ENCODE data around the gene MAP3K2.

Gene MAP3K2

DNA sequence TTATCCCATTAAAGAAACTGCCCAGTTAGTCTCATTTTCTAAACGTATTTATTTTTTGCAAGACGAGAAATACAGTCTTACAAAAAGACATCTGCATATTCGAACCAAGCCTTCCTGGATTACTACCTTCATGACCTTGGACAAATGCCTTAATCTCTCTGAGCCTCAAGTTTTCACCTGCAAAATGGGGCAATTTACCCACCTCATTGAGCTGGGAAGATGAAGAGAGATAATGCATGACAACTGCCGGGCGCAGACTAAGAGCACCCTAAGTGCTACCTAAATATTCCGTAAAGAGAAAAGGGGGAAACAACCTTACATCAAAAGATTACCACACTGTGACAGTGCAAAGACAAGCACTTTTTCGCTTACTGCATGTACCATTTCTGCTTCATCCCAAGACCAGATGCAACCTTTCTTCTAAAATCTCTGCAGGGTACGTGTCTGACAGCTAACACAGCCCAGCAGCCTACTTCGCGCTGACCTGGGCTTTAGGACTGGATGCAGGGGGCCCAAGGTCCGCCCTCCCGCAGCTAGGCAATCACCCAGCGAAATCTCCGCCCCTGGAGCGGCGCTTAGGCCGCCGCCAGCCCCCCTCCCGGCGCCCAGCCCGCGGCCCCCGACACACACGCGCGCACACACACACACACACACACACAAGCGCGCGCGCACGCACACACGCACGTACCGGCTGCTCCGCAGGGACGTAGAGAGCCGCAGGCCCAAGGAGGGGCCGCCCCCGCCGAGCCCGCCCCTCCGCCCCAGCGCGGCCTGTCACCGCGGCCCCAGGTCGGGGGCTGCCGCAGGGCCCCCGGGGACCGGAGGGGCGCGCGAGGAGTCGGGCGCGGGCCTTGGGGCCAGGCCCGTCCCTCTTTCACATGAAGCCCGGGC lies 766 bp downstream of the MAP3K2 start:
- DNase-seq (ENCODE audit: low read depth in 2 of 3, low spot score in 2 of 3) = peak; percentile 50 to 63 (median 53)

DNA sequence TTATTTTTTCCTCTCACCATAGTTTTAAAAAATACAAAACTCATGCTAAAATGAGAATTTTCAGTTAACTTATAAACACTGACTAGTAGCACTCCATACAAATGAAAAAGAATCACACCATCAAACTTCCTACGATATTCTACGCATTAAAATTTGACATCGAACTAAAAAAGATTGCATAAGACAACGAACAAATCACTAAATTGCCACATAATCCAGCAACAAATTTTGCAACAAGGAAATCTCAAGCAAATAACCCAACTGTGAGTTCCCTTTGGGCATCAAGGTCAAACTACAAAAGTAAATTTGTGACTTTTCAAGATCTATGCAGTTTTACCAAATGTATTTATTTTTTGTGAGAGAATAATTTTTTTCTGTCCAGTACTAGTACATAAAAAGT lies 1.5 kb downstream of the MAP3K2 start:
- DNase-seq (ENCODE audit: low read depth in 2 of 3, low spot score in 2 of 3) = no peak

DNA sequence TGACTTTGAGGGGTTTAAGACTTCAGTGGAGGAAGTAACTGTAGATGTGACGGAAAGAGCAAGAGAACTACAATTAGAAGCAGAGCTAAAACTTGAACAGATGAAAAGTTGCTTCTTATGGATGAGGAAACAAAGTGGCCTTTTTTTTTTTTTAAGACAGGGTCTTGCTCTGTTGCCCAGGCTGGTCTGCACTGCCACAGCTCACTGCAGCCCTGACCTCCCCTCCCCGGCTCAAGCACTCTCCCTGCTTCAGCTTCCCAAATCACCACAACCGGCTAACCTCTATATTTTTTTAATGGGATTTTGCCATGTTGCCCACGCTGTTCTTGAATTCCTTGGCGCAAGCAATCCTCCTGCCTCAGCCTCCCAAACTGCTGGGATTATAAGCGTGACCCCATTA lies 3.2 kb downstream of the MAP3K2 start:
- no peak for DNase-seq (ENCODE audit: low read depth in 2 of 3, low spot score in 2 of 3)

DNA sequence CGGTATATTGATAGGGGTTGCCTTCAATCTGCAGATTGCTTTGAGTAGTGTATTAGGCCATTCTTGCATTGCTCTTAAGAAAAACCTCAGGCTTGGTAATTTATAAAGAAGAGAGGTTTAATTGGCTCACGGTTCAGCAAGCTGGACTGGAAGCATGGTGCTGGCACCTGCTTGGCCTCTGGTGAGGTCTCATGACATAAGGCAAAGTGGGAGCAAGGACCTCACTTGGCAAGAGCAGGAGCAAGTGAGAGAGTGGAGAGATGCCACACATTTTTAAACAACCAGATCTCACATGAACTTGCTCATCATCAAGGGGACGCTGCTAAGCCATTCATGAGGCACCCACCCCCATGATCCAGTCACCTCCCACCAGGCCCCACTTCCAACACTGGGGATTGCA lies 4.9 kb downstream of the MAP3K2 start:
- DNase-seq (ENCODE audit: low read depth in 2 of 3, low spot score in 2 of 3) = no peak

DNA sequence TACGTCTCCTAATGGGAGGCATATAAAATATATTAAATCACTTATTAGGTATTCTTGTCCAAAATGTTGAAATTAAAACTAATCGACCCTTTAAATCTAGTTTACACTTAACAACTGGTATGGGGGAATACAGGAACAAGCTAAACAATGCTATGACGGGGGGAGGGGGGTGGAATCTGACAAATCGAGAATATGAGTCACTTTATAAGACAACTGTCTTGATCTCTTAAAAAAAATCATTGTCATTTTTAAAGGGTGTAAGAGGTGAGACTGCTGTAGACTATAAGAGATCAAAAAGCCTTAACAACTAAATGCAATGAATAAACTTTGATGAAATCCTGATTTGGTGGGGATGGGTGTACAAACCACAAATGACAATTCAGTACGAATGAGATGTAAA lies 6.0 kb downstream of the MAP3K2 start:
- DNase-seq (ENCODE audit: low read depth in 2 of 3, low spot score in 2 of 3) = no peak

DNA sequence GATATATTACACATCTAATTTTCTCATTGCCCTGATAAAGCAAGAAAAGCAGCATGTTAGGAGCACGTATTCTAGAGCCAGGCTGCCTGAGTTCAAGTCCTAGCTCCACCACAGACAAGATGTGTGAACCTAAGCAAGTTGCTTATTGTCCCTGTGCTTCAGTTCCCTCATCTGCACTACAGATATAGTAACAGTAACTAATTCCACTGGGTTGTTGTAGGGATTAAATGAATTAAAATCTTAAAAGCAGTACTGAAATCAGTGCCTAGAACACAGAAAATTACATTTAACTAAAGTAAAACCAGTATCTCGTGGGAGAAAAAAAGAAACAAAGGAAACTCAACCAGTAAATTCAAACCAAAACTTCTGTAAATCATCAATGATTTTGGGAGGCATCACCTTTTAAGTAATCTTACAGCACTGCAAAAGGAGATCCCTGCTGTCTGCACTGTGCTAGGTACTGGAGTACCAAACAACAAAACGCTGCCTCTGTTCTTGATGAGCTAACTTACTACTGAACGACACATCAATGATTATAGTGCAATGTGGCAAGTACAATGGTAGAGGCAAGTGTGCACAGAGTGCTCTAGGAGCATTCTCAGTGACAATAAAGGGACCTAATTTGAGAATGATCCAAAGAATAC lies 7.9 kb downstream of the MAP3K2 start:
- DNase-seq (ENCODE audit: low read depth in 2 of 3, low spot score in 2 of 3) = no peak

DNA sequence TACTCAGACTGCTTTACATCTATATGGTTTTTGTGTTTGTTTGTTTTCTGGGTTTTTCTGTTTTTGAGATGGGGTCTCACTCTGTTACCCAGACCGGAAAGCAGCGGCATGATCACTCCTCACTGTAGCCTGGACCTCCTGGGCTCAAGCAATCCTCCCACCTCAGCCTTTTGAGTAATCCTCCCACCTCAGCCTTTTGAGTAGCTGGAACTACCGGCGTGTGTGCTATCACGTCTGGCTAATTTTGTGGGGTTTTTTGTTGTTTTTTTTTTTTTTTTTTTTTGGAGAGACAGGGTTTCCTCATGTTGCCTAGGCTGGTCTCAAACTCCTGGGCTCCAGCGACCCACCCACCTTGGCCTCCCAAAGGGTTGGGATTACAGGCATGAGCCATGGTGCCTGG lies 9.1 kb downstream of the MAP3K2 start:
- no peak for DNase-seq (ENCODE audit: low read depth in 2 of 3, low spot score in 2 of 3)

DNA sequence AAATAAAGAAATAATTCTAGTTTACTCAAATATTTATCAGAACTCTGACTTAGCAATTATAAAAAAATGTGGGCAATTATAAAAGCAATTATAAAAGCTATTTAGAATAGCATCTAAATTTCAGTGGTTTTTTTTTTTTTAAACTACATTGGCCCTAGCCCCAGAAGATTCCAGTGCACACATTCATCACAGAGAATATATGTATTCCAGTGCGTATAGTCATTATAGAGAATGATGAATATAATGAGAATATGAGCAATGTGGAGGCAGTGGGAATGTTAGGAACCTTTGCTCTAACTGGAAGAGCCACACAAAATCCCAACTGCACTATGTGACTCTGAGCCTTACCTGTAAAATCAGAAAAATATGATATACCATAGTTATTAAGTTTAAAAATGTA lies 10.5 kb downstream of the MAP3K2 start:
- no peak for DNase-seq (ENCODE audit: low read depth in 2 of 3, low spot score in 2 of 3)

DNA sequence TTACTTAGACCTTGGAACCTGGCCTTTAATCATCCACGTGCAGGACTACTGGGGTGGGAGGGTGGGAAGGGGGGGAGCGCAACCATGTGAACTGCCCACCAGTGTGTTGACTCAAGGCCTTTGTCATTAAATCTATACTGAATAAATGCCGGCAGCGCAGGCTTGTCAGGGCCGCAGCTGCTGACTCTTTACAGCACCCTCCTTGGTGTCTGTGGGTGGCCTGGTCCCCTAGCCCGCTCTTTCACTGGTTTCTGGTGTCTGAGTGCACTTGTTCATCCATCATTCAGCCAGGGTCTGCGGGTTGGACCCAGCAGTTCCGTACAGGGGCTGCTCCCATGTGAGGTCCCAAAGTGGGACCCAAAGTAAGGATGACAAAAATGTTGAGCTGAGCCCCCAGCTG lies 11.5 kb downstream of the MAP3K2 start:
- no peak for DNase-seq (ENCODE audit: low read depth in 2 of 3, low spot score in 2 of 3)

DNA sequence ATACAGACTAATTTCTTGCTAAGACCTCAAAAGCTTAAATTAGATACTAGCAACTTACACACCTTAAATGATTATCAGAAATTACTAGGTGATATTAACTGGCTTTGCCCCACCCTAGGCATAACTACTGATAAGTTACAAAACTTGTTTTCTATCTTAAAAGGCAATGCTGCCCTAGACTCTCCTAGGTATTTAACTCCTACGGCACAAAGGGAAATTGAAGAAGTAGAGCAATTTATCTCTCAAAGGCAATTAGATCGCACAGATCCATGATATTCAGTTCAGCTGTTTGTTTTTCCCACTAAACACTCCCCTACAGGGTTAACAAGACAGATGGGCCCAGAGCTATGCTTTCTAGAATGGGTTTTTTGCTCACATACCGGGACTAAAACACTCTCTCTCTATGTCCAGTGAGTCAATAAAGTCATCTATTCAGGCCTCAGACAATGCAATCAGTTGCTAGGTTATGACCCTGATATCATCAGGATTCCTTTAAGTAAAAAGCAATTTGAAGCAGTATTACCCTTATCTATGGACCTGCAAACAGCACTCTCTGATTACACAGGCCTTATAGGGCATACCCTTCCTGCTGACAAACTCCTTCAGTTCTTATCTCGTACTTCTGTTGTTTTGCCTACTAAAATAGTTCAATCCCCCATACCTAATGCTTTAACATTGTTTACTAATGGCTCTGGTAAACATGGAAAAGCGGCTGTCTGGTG lies 14.3 kb downstream of the MAP3K2 start:
- DNase-seq (ENCODE audit: low read depth in 2 of 3, low spot score in 2 of 3) = no peak

DNA sequence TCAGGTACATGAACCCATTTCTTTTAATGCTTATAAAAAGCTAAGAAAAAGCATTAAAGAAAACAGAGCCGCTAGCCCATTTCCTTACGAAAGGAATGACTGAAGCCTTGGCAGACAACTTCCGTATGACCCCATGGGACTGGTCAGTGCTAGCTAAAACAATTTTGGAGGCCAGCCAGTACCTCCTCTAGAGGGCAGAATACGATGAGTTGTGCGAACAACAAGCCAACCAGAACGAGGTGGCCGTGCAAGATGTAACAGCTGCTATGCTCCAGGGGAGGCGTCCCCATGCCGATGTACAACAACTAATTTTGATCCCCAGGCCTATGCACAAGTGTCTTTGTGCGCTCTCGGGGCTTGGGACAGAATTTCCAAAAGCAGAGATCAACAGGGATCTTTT lies 16.7 kb downstream of the MAP3K2 start:
- DNase-seq (ENCODE audit: low read depth in 2 of 3, low spot score in 2 of 3) = no peak

DNA sequence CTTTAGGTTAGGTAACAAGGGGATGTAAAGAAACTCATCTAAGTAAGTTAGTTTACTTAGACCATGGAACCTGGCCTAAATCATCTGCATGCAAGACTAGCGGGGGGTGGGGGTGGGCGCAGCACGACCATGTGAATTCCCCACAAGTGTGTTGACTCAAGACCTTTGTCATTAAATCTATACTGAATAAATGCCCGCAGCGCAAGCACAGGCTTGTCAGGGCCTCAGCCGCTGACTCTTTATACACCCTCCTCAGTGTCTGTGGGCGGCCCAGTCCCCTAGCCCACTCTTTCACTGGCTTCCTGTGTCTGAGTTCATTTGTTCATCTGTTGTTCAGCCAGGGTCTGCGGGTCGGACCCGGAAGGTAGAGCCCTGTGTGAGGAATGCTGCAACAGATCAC lies 17.8 kb downstream of the MAP3K2 start:
- no peak for DNase-seq (ENCODE audit: low read depth in 2 of 3, low spot score in 2 of 3)

DNA sequence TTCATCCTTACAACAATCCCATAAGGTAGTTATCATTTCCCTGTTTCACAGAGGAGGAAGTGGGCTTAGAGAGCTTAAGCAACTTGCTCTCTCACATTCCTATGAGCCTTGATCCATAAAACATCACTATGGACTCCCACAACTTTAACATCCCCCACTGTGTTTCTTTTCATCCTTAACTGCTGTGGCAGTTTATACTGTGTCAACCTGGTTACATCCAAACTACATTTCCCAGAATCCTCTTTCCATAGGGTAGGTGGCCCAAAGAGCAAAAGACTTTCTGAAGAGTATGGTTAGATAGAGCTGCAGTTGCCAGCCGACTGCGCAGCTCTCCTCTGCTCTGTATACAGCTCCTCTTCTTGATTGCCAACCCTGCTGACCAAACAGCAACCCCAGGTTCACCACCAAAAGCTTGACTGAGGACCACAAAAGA lies 22.5 kb downstream of the MAP3K2 start:
- DNase-seq (ENCODE audit: low read depth in 2 of 3, low spot score in 2 of 3) = no peak

DNA sequence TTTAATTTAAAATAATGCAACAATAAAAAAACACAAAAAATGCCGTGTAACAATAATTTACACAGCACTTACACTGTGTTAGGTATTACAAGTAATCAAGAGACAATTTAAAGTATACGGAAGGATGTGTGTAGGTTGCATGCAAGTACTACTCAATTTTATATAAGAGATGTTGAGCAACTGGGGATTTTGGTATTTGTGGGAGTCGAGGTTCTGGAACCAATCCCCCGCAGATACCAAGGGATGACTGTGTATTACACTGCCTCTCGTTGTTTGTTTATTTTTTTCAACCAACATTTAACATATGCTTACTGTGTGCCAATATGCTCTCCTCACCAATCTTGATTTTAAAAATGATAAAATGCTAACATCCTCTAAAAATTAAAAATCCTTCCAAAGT lies 24.8 kb downstream of the MAP3K2 start:
- no peak for DNase-seq (ENCODE audit: low read depth in 2 of 3, low spot score in 2 of 3)

DNA sequence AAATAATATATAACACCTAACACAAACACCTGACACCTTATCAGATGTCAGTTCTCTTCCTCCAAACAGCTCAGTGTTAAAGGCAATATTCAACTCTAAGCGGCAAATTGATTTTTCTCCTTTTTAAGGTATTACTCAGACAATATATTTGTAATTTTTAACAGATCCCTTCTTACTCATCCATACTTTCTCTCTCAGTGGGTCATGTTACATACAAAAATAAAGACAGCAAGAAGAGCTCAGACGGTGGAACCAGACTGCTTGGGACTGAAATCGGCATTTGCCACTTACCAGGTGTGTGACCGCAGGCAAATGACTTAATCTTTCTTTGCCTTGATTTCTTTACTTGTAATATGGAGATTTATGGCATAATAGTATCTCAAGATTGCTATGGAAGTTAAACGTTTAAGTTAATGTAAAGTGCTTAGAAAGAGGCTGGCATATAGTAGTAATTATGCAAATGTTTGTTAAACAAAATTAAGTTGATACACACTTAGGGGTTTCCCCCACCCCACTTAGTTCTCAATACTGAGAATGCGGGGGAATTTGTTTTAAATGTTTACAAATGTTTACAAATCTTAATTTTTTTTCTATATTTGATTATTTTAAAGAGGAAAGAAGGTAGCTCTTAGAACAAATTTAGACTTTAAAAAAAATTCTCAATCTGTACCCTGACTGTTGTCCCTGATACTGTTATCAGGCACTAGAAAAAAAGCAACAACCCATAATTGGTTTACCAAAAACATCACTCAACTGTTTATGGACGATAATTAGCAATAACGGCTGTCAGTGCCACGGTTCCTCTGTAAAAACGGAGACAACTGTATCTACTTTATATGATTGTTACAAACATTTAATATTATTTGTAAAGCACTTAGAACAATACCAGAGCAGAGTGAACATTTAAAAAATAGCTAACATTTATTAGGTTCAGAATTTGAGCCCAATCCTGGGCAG lies 25.6 kb downstream of the MAP3K2 start:
- DNase-seq (ENCODE audit: low read depth in 2 of 3, low spot score in 2 of 3) = no peak

DNA sequence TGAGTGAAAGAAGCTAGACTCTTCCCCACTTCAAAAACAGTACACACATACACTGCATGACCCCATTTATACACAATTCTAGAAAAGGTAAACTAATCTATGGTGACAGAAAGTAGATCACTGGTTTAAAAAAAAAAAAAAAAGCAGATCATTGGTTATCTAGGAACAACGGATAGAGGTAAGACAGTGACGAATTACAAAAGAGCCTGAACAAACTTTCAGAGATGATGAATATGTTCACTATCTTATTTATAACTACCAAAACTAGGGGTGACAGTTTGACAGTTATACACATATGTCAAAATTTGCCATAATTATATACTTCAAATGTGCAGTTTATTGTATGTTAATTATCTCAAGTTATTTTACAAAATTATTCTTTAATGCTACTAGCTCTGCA lies 27.5 kb downstream of the MAP3K2 start:
- DNase-seq (ENCODE audit: low read depth in 2 of 3, low spot score in 2 of 3) = no peak

DNA sequence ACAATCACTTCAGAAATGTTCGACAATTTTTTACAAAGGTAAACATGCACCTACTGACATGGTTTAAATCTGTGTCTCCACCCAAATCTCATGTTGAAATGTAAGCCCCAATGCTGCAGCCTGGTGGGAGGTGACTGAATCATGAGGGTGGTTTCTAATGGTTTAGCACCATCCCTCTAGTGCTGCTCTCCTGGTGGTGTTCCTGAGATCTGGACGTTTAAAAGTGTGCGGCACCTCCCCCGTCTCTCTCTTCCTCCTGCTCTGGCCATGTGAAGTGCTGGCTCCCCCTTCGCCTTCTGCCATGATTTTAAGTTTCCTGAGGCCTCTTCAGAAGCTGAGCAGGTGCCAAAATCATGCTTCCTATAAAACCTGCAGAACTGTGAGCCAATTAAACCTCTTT lies 28.3 kb downstream of the MAP3K2 start:
- no peak for DNase-seq (ENCODE audit: low read depth in 2 of 3, low spot score in 2 of 3)

DNA sequence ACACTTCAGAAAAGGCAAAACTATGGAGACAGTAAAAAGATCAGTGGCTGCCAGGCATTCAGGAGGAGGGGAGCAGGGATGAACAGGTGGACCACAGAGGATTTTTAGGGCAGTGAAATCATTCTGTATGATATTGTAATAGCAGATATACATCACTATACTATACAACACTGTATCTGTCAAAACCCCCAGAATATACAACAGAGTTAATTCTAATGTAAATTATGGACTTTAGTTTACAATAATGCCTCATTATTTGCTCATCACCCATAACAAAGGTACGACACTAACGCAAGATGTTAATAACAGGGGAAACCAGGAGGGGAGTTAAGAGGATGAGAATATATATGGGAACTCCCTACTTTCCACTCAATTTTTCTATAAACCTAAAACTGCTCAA lies 28.8 kb downstream of the MAP3K2 start:
- no peak for DNase-seq (ENCODE audit: low read depth in 2 of 3, low spot score in 2 of 3)

DNA sequence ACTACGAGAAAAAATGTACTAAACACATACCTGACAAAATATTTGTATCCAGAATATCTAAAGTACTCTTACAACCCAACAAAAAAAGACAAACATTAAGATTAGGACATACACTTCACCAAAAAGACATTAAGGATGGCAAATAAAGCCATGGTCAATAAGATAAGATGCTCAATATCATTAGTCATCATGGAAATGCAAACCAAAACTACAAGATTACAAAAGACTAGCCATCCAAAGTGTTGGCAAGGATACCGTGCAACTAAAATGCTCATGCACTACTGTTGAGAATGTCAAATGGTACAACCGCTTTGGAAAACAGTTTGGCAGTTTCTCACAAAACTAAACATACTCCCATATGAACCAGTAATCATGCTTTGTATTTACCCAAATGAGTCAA lies 29.7 kb downstream of the MAP3K2 start:
- no peak for DNase-seq (ENCODE audit: low read depth in 2 of 3, low spot score in 2 of 3)

DNA sequence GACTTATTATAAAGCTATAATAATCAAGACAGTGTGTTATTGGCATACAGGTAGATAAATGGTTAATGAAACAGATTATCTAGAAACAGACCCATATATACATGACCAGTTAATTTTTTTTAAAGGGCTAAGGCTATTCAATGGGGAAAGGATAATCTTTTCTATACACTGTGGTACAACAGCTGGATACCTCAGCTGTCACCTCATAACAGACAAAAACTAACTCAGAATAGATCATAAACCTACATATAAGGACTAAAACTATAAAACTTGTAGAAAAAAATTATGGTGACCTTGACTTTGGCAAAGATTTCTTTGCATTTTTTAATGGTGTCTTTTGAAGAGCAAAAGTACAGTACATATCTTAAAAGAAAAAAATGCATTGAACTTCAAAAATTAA lies 30.2 kb downstream of the MAP3K2 start:
- DNase-seq (ENCODE audit: low read depth in 2 of 3, low spot score in 2 of 3) = no peak

DNA sequence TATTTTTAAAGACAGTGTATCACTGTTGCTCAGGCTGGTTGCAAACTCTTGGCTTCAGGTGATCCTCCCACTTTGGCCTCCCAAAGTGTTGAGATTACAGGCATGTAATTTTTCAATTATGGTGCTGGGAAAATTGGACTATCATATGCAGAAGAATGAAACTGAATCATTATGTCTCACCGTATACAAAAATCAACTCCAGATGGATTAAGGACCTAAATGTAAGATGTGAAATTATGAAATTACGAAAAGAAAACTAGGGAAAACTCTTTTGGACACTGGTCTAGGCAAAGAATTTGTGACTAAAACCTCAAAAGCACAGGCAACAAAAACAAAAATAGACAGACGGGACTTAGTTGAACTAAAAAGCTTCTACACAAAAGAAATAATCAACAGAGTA lies 31.2 kb downstream of the MAP3K2 start:
- no peak for DNase-seq (ENCODE audit: low read depth in 2 of 3, low spot score in 2 of 3)

Data from activated CD8-positive, alpha-beta memory T cell treated with anti-CD3 and anti-CD28 coated beads for 48 hours (primary cell).